Calu3 (cell line): Measurements from ENCODE around the gene DGKI. TPM values are rescaled to one million over a fixed set of nuclear protein-coding genes. Genes with fewer than 3 reads are reported as not detected.
A peak's percentile ranks its signal among the peaks of the same experiment; 100 is the strongest.

Source experiments
- BruUV-seq: library from RNA; stranded (reverse); fragments of 400-500 nt; replicated peaks from 2 replicates; lab custom pipeline; 2021; lab: Mats Ljungman, UMichigan
- CTCF ChIA-PET: fragments of 300-600 bp; sonication (Branson Sonifier 250); formaldehyde crosslinking; loops from one replicate; lab custom pipeline; 2022; ENCODE audit warnings: antibody characterized with exemption; lab: Charles Lee
- DNase-seq: peaks from one replicate; pipeline ENCODE4 v3.0.0; 2022
- H3K27ac Mint-ChIP-seq: one replicate; pipeline ENCODE4 v1.8.0; 2022; ENCODE audit warnings: mixed read lengths; ENCODE audit not compliant: unreplicated experiment
- H3K27me3 Mint-ChIP-seq: one replicate; pipeline ENCODE4 v1.8.0; 2022; ENCODE audit warnings: mixed read lengths; ENCODE audit not compliant: unreplicated experiment
- H3K36me3 Mint-ChIP-seq: one replicate; pipeline ENCODE4 v1.8.0; 2022; ENCODE audit warnings: mild to moderate bottlenecking, moderate library complexity, mixed read lengths; ENCODE audit not compliant: insufficient read depth, unreplicated experiment
- H3K4me1 Mint-ChIP-seq: one replicate; pipeline ENCODE4 v1.8.0; 2022; ENCODE audit warnings: mild to moderate bottlenecking, low read depth, mixed read lengths; ENCODE audit not compliant: unreplicated experiment
- H3K4me3 Mint-ChIP-seq: one replicate; pipeline ENCODE4 v1.8.0; 2022; ENCODE audit warnings: mild to moderate bottlenecking, low read depth, moderate library complexity, mixed read lengths; ENCODE audit not compliant: unreplicated experiment
- H3K9me3 Mint-ChIP-seq: one replicate; pipeline ENCODE4 v1.8.0; 2022; ENCODE audit warnings: low read depth, mixed read lengths; ENCODE audit not compliant: unreplicated experiment
- intact Hi-C: fragments of 100-400 bp; cut with micrococcal nuclease; formaldehyde crosslinking; loops from one replicate; pipeline ENCODE4 v1.10.0; 2022; ENCODE audit not compliant: unreplicated experiment
- total RNA-seq: library from RNA; stranded (reverse); gene quantifications from 2 replicates; pipeline ENCODE4 v1.2.3, GENCODE V29; 2022
- TF ChIP-seq, protein P1 (sequence below): fragments of 200-600 bp; IDR thresholded peaks from one replicate; pipeline ENCODE4 v1.8.0; 2022; ENCODE audit warnings: antibody characterized with exemption; ENCODE audit not compliant: unreplicated experiment

Gene DGKI
- total RNA-seq, 1 experiment from 2014 or later: not detected

DNA sequence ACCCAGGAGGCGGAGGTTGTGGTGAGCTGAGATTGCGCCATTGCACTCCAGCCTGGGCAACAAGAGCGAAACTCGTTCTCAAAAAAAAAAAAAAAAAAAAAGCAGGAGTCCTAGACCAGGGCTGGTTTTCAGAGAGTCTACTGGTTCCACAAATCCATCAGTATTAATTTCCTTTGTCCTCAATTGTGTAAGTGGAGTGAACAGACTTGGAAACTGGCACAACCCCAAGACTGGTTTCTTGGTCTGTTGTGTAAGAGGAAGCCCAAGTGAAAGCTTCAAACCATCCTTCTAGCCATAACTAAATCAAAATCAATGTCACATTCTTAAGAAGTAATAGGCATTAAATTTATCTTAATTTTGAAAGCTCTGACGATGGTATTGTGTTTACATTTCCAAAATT is 213.6 kb downstream of the DGKI start:
- H3K36me3 Mint-ChIP-seq: no peaks in the 10 kb centered on the region
- TF ChIP-seq, protein P1, sequence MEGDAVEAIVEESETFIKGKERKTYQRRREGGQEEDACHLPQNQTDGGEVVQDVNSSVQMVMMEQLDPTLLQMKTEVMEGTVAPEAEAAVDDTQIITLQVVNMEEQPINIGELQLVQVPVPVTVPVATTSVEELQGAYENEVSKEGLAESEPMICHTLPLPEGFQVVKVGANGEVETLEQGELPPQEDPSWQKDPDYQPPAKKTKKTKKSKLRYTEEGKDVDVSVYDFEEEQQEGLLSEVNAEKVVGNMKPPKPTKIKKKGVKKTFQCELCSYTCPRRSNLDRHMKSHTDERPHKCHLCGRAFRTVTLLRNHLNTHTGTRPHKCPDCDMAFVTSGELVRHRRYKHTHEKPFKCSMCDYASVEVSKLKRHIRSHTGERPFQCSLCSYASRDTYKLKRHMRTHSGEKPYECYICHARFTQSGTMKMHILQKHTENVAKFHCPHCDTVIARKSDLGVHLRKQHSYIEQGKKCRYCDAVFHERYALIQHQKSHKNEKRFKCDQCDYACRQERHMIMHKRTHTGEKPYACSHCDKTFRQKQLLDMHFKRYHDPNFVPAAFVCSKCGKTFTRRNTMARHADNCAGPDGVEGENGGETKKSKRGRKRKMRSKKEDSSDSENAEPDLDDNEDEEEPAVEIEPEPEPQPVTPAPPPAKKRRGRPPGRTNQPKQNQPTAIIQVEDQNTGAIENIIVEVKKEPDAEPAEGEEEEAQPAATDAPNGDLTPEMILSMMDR: no peak

DNA sequence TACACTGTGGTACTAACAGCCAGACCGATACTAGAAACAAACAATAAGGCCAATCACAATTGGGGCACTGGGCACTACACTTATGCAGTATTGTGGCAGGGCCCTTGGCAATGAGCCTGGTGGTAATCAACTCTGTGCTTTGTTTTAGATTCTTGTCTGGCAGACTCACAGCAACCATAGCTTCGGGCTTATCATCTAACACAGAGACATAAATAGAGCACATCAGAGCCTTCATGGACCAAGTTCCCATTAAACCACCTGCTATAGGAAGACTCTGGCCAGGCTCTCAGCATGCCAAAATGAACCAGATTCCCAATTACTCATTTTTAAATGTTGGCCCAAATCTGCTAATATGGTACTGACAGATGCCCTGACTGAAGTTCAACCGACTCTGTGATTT is 218.6 kb downstream of the DGKI start:
- intact Hi-C loops: no loop called here
- Mint-ChIP-seq H3K27me3 (peaks cover 37% of the 10 kb centered on the region), H3K9me3 (no peaks in the 10 kb centered on the region), H3K4me3 (no peak overlapping the region), H3K4me1 (no peaks in the 10 kb centered on the region), H3K36me3 (no peaks in the 10 kb centered on the region), H3K27ac (no peak overlapping the region)
- no peak for DNase-seq
- TF ChIP-seq, protein P1: no peak
- BruUV-seq: no TSS peak
- CTCF ChIA-PET: interaction anchor here (0.6 to 1.3 kb wide), 2 partner anchors 21 to 765 kb away, joined by 3 read pairs; no protein-coding TSS in a partner anchor

More for the DNA sequence above, 213.6 kb downstream of the DGKI start:
- H3K4me3 Mint-ChIP-seq: no peak overlapping the region
- no peaks in the 10 kb centered on the region for H3K4me1 Mint-ChIP-seq
- no peaks in the 10 kb centered on the region for H3K9me3 Mint-ChIP-seq
- CTCF ChIA-PET: no interaction called here
- intact Hi-C loops: no loop called here
- no TSS peak for BruUV-seq
- peaks cover 21% of the 10 kb centered on the region for H3K27me3 Mint-ChIP-seq
- no peak overlapping the region for H3K27ac Mint-ChIP-seq
- DNase-seq: no peak

DNA sequence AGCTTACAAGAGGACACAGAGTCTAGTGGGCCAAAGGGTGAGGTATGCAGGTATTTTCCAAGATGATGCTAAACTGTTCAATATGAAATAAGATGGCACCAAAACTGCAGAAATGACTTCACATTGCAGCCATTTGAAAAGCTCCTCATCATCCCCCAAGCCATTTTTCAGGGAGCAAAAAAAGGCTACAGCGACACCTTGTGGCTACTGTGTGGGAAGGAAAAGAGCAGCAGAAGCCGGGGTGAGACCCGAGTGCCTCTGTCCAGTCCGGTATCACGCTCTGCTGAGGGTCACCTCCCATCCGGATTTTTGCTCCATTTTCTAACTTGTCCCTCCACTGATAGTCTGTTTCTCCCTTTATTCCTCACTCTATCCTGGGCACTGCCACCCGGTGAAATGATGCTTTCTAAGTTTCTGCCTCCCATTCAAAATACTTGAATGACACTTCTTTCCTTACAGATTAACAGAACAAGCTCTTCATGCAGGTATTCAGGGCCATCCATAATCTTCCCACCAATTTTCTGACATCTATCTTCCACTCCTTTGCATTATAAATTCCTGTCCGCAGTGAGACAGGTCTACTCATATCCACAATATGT is 220.2 kb downstream of the DGKI start:
- Mint-ChIP-seq H3K4me3 (no peak overlapping the region), H3K4me1 (no peaks in the 10 kb centered on the region), H3K9me3 (no peaks in the 10 kb centered on the region), H3K27ac (no peak overlapping the region), H3K36me3 (no peaks in the 10 kb centered on the region), H3K27me3 (peaks cover 26% of the 10 kb centered on the region)
- intact Hi-C loops: no loop called here
- TF ChIP-seq, protein P1: peak; percentile 54
- CTCF ChIA-PET: interaction anchor here (0.6 to 1.5 kb wide), 4 partner anchors 21 to 457 kb away, joined by 3 to 4 read pairs (median 3); no protein-coding TSS in a partner anchor
- DNase-seq: peak; percentile 48
- no TSS peak for BruUV-seq

DNA sequence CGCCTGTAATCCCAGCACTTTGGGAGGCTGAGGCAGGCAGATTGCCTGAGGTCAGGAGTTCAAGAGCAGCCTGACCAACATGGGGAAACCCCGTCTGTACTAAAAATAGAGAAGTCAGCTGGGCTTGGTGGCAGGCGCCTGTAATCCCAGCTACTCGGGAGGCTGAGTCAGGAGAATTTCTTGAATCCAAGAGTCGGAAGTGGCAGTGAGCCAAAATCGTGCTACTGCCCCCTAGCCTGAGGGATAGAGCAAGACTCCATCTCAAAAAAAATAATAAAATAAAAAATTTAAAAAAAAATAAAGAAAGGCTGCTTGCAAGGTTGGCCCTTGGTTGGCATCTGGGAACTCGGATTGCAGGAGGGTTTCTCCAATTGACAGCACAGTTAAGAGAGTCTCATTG is 221.6 kb downstream of the DGKI start:
- BruUV-seq: no TSS peak
- CTCF ChIA-PET: interaction anchor here (1.5 kb wide), 1 partner anchor 19 kb away, joined by 4 read pairs; no protein-coding TSS in a partner anchor
- Mint-ChIP-seq H3K9me3 (no peaks in the 10 kb centered on the region), H3K4me3 (no peak overlapping the region), H3K4me1 (no peaks in the 10 kb centered on the region), H3K36me3 (no peaks in the 10 kb centered on the region), H3K27me3 (peaks cover 16% of the 10 kb centered on the region), H3K27ac (no peak overlapping the region)
- TF ChIP-seq, protein P1: no peak
- intact Hi-C loops: no loop called here
- DNase-seq: peak; percentile 2
